GM23248 (cell line): ENCODE data around the gene RPL41.

Experiments used
- EZH2 ChIP-seq: fragments of 200-600 bp; sonication (generic); IDR thresholded peaks from 2 replicates; pipeline ENCODE4 v1.6.1; 2018; ENCODE audit warnings: antibody characterized with exemption, mild to moderate bottlenecking; ENCODE audit not compliant: insufficient read depth, poor library complexity, severe bottlenecking
- EZH2phosphoT487 ChIP-seq: fragments of 200-600 bp; sonication (generic); IDR thresholded peaks from 2 replicates; pipeline ENCODE4 v1.6.1; 2018; ENCODE audit warnings: antibody characterized with exemption, moderate library complexity, mild to moderate bottlenecking, low read depth; ENCODE audit not compliant: insufficient read depth

DNA sequence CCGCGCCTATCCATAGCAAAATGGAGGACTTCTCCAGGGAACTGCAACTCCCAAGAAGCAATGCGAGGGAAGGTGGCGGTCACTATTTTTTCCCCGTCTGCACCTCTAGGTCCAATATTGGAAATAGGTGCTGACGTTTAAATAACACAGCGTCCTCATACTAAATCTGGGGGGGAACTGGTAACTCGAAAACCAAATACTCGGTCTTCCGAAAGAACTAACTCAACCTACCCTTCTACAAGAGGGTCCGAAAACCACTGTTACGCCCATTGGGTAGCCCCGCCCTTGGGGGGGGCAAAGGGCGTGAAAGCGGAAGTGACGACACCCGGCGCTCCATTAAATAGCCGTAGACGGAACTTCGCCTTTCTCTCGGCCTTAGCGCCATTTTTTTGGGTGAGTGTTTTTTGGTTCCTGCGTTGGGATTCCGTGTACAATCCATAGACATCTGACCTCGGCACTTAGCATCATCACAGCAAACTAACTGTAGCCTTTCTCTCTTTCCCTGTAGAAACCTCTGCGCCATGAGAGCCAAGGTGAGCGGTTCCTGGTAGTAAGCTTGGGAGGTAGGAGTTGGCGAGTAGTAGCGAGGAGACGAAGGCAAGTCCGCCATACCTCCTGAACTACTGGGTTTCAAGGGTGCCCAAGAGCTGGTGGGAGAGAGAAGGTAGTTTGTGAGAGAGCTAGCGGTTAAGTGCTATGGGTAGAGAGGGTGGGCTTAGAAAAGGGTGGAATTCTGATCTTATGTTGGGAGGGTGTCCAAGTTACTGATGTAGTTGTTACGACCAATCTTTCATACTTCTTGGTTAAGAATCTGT lies at the start of gene RPL41:
- no peak for TF ChIP-seq EZH2phosphoT487
- no peak for TF ChIP-seq EZH2
